Esophagus squamous epithelium (tissue), 5 donors: ENCODE results near the gene CDK2. TPM values are rescaled to one million over a fixed set of nuclear protein-coding genes. Genes with fewer than 3 reads are reported as not detected.

Source experiments
- DNase-seq: peaks from one replicate; lab custom pipeline; 2025; lab: John Stamatoyannopoulos, UW
- H3K27ac ChIP-seq, 4 donors: fragments of 200-600 bp; sonication (generic); one replicate each; pipeline ENCODE4 v1.5.1; 2016 to 2019; ENCODE audit warnings: mild to moderate bottlenecking in 1 of 4
- H3K27me3 ChIP-seq, 4 donors: fragments of 200-600 bp; sonication (generic); 1 replicate in 3 of 4; 2 replicates in 1 of 4; pipeline versions ENCODE4 v1.5.1 to v1.6.0; 2017 to 2021; ENCODE audit warnings: antibody characterized with exemption in 1 of 4
- H3K36me3 ChIP-seq, 3 donors: fragments of 200-600 bp; sonication (generic); one replicate each; pipeline ENCODE4 v1.5.1; 2016 to 2019
- H3K4me1 ChIP-seq, 3 donors: fragments of 200-600 bp; sonication (generic); one replicate each; pipeline ENCODE4 v1.5.1; 2017 to 2019
- H3K4me3 ChIP-seq, 4 donors: fragments of 200-600 bp; sonication (generic); 1 replicate in 3 of 4; 2 replicates in 1 of 4; pipeline ENCODE4 v1.5.1; 2016 to 2019; ENCODE audit warnings: mild to moderate bottlenecking in 2 of 4, moderate library complexity in 1 of 4
- H3K9me3 ChIP-seq, 3 donors: fragments of 200-600 bp; sonication (generic); one replicate each; pipeline ENCODE4 v1.5.1; 2016 to 2019
- POLR2A ChIP-seq, 4 donors: fragments of 450-650 bp; IDR thresholded peaks; one replicate each; pipeline ENCODE4 v1.6.1; 2017; ENCODE audit warnings: antibody characterized with exemption in 4 of 4, mild to moderate bottlenecking in 4 of 4, moderate library complexity in 3 of 4
- WGBS, 2 donors: methylation state at CpG; one replicate each; pipeline ENCODE4 v1.1.5; 2018; 5-methylcytosine and 5-hydroxymethylcytosine counted together
- intact Hi-C: fragments of 100-400 bp; cut with DNase I; formaldehyde crosslinking; loops from one replicate; pipeline ENCODE4 v1.15.0; 2022
- total RNA-seq, 4 donors: library from RNA; depleted of rRNA; stranded (reverse); fragments of >200 nt; gene quantifications; one replicate each; pipeline ENCODE4 v1.1.0, GENCODE V29; 2016
- TF ChIP-seq, protein P1 (sequence below), 6 experiments: fragments of 450-650 bp in 4 of 6; fragments of 200-600 bp in 2 of 6; sonication (generic) in 2 of 6; IDR thresholded peaks; one replicate each; pipeline ENCODE4 v1.5.1; 2016 to 2019; ENCODE audit warnings: antibody characterized with exemption in 6 of 6, mild to moderate bottlenecking in 4 of 6, moderate library complexity in 4 of 6
- donor health status: DM: yes; HTN: yes; CAD: no.

CDK2 gene
- total RNA-seq, 4 donors from 2014 or later, result 11.1 to 22.6 (median 17.0) TPM

DNA sequence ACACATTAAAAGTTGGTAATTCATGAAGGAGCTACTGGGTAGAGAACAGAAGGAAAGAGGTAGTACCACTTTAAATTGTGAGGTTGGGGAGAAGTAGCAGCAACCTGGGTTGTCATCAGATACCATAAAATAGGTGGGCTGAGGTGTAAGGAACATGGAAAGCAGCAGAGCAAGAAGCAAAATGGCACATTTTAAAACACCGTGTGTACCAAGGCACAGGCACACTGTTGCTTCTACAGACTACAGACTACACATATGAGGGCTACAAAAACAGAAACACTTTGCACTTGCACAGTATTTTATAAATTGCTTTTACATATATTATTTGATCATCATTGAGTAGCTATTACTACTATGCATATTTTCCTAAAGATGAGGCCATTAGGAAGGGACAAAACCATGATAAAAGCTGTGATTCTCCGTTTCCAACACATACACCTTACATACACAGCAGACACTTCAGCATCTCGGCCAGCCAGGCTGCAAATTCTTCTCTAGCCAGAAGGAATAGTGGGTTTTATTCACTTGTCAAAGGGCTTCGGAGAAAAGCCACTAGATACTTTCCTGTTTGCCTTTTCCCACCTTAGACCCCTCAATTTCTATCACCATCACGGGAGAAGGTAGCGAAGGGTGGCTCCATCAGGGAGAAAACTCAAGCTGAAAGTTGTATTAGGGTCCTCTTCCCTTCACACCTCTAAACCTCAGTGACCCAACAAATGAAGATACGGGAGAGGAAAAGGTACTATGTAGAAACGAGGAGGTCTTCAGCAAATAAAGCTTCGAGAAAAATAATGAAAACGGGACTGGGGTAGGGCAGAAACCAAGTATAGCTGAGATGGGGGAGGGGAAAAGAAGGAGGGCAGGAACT lies 40.5 kb upstream of the CDK2 start:
- H3K36me3 ChIP-seq, result peaks cover 0 to 39% (median 0%) of the 10 kb centered on the region in 3 donors
- no peaks in the 10 kb centered on the region for H3K9me3 ChIP-seq
- no peak for DNase-seq
- H3K4me3 ChIP-seq, result peak overlapping the region; percentile 59 to 95 (median 78)
- peaks cover 22 to 79% (median 40%) of the 10 kb centered on the region in 3 donors for H3K4me1 ChIP-seq
- TF ChIP-seq, protein P1, sequence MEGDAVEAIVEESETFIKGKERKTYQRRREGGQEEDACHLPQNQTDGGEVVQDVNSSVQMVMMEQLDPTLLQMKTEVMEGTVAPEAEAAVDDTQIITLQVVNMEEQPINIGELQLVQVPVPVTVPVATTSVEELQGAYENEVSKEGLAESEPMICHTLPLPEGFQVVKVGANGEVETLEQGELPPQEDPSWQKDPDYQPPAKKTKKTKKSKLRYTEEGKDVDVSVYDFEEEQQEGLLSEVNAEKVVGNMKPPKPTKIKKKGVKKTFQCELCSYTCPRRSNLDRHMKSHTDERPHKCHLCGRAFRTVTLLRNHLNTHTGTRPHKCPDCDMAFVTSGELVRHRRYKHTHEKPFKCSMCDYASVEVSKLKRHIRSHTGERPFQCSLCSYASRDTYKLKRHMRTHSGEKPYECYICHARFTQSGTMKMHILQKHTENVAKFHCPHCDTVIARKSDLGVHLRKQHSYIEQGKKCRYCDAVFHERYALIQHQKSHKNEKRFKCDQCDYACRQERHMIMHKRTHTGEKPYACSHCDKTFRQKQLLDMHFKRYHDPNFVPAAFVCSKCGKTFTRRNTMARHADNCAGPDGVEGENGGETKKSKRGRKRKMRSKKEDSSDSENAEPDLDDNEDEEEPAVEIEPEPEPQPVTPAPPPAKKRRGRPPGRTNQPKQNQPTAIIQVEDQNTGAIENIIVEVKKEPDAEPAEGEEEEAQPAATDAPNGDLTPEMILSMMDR (IDR thresholded peaks at IDR 0.05), result no peak
- TF ChIP-seq POLR2A (IDR thresholded peaks at IDR 0.05), result no peak
- peak overlapping the region; percentile 92 to 100 (median 97) for H3K27ac ChIP-seq
- WGBS, 2 donors, result 7% methylated on average over 10 of the region's 10 CpGs
- intact Hi-C loops, result loop anchor here (5.0 kb wide), 1 partner anchor 99 kb away; the partner anchor contains the start of gene DNAJC14
- no peaks in the 10 kb centered on the region for H3K27me3 ChIP-seq

DNA sequence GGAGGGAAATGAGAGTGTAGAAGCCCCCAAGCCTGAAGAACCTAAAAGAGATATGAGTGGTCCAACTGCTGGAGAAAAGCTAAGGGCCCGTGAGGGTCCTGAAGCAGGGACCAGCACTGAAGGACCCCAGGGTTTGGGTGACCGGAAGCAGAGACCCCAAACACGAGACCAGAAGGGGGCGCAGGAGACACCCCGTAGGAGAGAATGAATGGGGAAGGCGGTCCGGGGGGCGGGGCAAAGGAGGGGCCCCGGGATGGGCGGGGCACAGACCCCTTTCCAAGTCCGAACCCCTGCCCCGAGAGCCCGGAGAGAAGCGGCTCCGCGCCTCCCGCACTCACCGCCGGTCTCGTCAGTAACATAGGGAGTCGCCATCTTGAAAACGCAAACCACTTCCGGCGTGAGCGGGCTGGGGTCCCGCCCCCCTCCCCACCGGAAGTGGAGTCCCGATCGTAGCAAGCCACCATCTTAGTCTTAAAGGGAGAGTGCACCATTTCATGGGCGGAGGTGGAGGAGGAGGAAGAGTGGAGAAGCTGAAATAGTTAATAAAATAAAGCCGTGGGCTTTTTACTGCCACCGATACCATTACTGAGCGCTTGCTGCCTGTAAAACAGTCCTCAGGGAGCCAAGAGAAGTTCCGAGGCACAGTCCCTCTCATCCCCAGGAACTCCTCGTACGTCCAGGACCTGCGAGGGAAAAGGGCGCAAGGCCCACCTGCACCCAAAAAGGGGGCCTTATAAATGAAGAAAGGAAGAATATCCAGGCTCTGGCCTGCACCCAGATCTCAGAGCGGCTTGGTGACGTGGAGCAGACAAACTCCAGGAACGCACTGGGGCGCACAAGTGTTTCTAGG lies 39.7 kb upstream of the CDK2 start:
- Histone ChIP-seq H3K36me3 (peaks cover 0 to 31% (median 0%) of the 10 kb centered on the region in 3 donors), H3K4me3 (peak overlapping the region; percentile 59 to 95 (median 78)), H3K27ac (peak overlapping the region; percentile 92 to 100 (median 97)), H3K27me3 (no peaks in the 10 kb centered on the region), H3K9me3 (no peaks in the 10 kb centered on the region), H3K4me1 (peaks cover 25 to 75% (median 43%) of the 10 kb centered on the region in 3 donors)
- peak; percentile 56 for DNase-seq
- intact Hi-C loops, result loop anchor here (5.0 kb wide), 1 partner anchor 100 kb away; the partner anchor contains the start of gene DNAJC14
- TF ChIP-seq, protein P1 (IDR thresholded peaks at IDR 0.05), result peak; percentile 48 to 91 (median 65)
- TF ChIP-seq POLR2A (IDR thresholded peaks at IDR 0.05), result peak in 2 of 4 donors; percentile 17 to 43
- 0% methylated on average over 19 of the region's 42 CpGs for WGBS, 2 donors

DNA sequence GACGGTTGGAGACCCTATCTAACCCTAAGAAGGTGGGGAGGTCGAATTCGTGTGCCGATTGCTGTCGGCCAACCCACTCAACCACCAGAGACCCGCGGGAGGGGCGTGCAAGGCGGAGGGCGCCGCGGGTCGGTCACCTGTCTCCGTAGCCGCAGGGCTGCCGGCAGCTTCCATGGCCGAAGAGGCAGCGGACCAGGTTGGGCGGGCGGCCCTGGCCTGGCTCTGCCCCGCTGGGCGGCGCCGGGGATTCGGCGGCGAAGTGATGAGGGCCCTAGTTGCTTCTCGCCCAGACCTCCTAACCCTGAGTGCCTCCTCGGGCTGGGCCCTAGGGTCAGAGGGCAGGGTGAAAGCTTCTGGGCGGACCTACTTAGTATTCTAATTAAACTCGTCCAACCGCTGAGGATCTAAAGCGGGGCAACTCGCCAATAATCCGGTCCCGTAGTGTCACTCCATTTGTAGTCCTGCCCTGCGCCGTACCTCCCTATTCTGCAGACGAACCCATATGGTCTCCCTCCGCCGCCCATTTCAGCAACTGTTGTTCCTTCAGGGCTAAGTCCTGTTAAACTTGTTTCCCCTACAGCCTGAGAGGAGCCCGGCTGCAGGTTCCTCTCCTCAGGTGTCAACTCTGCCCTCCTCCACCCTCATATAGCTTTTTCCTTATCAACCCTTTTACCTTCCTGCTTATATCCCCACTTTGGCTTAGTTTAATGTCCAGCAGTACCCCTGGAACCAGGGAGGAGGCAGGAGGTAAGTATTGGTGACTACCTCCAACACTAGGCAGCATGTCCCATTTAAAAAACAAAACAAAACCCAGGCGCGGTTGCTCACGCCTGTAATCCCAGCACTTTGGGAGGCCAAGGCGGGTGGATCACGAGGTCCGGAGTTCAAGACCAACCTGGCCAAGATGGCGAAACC lies 38.8 kb upstream of the CDK2 start, which contains the start of gene PYM1:
Gene PYM1 (minus strand): TSS at position 307 of the 915 bp plus-strand sequence. CDS start 133 bp downstream, at position 174.
- Histone ChIP-seq H3K36me3 (peaks cover 0 to 22% (median 0%) of the 10 kb centered on the region in 3 donors), H3K27me3 (no peaks in the 10 kb centered on the region), H3K4me1 (peaks cover 27 to 77% (median 43%) of the 10 kb centered on the region in 3 donors), H3K4me3 (peak within 1 kb of the TSS; percentile 59 to 95 (median 78)), H3K27ac (peak within 1 kb of the TSS; percentile 92 to 100 (median 97)), H3K9me3 (no peaks in the 10 kb centered on the region)
- DNase-seq, result peak; percentile 68
- TF ChIP-seq, protein P1 (IDR thresholded peaks at IDR 0.05), result peak in 1 of 6 experiments; percentile 5
- TF ChIP-seq POLR2A (IDR thresholded peaks at IDR 0.05), result peak in 3 of 4 donors; percentile 33 to 82 (median 71)
- intact Hi-C loops, result loop anchor here (5.0 kb wide), 1 partner anchor 101 kb away; the partner anchor contains the start of gene DNAJC14
- 5% methylated on average over 20 to 32 of the region's 49 CpGs for WGBS, 2 donors

DNA sequence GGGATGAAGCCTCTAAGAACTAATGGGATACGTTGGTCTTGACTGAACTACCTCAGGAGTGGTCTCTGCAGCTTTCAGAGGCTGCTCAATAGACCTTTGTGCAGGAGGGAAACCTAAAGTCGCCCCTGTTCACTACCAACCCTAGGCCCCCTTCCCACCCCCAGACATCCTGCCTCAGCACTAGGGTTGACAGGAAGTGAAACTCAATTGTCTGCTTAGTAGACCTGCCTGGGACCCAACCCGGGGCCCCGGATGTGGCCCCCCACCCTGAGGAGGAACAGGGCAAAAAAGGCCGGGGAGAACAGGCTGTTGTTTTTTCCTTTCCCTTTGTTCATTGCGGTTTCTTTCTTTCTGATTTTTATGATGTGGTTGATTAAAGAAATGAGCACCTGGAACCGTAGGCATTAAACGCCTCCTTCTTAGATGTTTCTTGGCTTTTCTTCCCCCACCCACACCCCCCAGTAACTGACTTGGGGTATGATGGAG lies 37.3 kb upstream of the CDK2 start:
- H3K27ac ChIP-seq, result peak overlapping the region; percentile 92 to 100 (median 97)
- H3K9me3 ChIP-seq, result no peaks in the 10 kb centered on the region
- peak in 1 of 4 donors; percentile 35 for TF ChIP-seq POLR2A (IDR thresholded peaks at IDR 0.05)
- TF ChIP-seq, protein P1 (IDR thresholded peaks at IDR 0.05), result no peak
- H3K4me3 ChIP-seq, result peak overlapping the region in 2 of 4 donors; percentile 81 to 95
- DNase-seq, result no peak
- intact Hi-C loops, result loop anchor here (5.0 kb wide), 1 partner anchor 102 kb away; the partner anchor contains the start of gene DNAJC14
- peaks cover 35 to 83% (median 53%) of the 10 kb centered on the region in 3 donors for H3K4me1 ChIP-seq
- H3K36me3 ChIP-seq, result peaks cover 0 to 7% (median 0%) of the 10 kb centered on the region in 3 donors
- WGBS, 2 donors, result 19 to 25% methylated on average over 8 of the region's 8 CpGs
- no peaks in the 10 kb centered on the region for H3K27me3 ChIP-seq
